Esophagus muscularis mucosa (tissue), 4 donors: ENCODE results near the gene RTN4. TPM values are rescaled to one million over a fixed set of nuclear protein-coding genes. Genes with fewer than 3 reads are reported as not detected.
A peak's percentile ranks its signal among the peaks of the same experiment; 100 is the strongest.

Experiments
- DNase-seq: peaks from one replicate; pipeline ENCODE4 v3.0.0-alpha.2; 2017; ENCODE audit errors: extremely low spot score
- H3K27ac ChIP-seq, 4 donors: fragments of 200-600 bp; sonication (generic); replicated peaks in 1 of 4; 1 replicate in 3 of 4; 2 replicates in 1 of 4; pipeline ENCODE4 v1.5.1; 2016 to 2019; ENCODE audit warnings: mild to moderate bottlenecking in 1 of 4
- H3K27me3 ChIP-seq, 4 donors: fragments of 200-600 bp; sonication (generic); one replicate each; pipeline versions ENCODE4 v1.5.1 to v1.6.0; 2016 to 2019
- H3K36me3 ChIP-seq, 4 donors: fragments of 200-600 bp; sonication (generic); one replicate each; pipeline ENCODE4 v1.5.1; 2016 to 2019
- H3K4me1 ChIP-seq, 4 donors: fragments of 200-600 bp; sonication (generic); one replicate each; pipeline ENCODE4 v1.5.1; 2016 to 2019
- H3K4me3 ChIP-seq, 4 donors: fragments of 200-600 bp; sonication (generic); 1 replicate in 2 of 4; 2 replicates in 2 of 4; pipeline ENCODE4 v1.5.1; 2016 to 2019; ENCODE audit warnings: mild to moderate bottlenecking in 4 of 4, moderate library complexity in 1 of 4
- H3K9me3 ChIP-seq, 4 donors: fragments of 200-600 bp; sonication (generic); 1 replicate in 3 of 4; 2 replicates in 1 of 4; pipeline ENCODE4 v1.5.1; 2016 to 2019
- CTCF ChIP-seq, 3 experiments: fragments of 200-600 bp in 2 of 3; fragments of 450-650 bp in 1 of 3; sonication (generic) in 2 of 3; IDR thresholded peaks; one replicate each; pipeline ENCODE4 v1.5.1; 2017 to 2019; ENCODE audit warnings: antibody characterized with exemption in 3 of 3, mild to moderate bottlenecking in 2 of 3, moderate library complexity in 1 of 3
- EP300 ChIP-seq: sonication (generic); formaldehyde crosslinking; IDR thresholded peaks from one replicate; pipeline ENCODE4 v1.6.1; 2017; ENCODE audit warnings: antibody characterized with exemption
- POLR2A ChIP-seq: fragments of 450-650 bp; IDR thresholded peaks from one replicate; pipeline ENCODE4 v1.6.1; 2017; ENCODE audit warnings: antibody characterized with exemption, moderate library complexity, mild to moderate bottlenecking, low read depth
- POLR2AphosphoS5 ChIP-seq, 2 donors: sonication (generic); formaldehyde crosslinking; IDR thresholded peaks; one replicate each; pipeline ENCODE4 v1.6.1; 2017; ENCODE audit warnings: antibody characterized with exemption in 2 of 2
- WGBS: methylation state at CpG from one replicate; pipeline ENCODE4 v1.1.5; 2018; 5-methylcytosine and 5-hydroxymethylcytosine counted together
- intact Hi-C: fragments of 100-400 bp; cut with DNase I; formaldehyde crosslinking; loops from one replicate; pipeline ENCODE4 v1.15.1; 2023
- total RNA-seq, 4 donors: library from RNA; depleted of rRNA; stranded (reverse); fragments of >200 nt; gene quantifications; one replicate each; pipeline versions ENCODE4 v1.1.0 to v1.2.1, GENCODE V29; 2016

The RTN4 gene
- total RNA-seq, 4 donors from 2014 or later, result 214 to 272 (median 251) TPM

- intact Hi-C loops, result loop anchor here (10.0 kb wide), 1 partner anchor 69 kb away; no protein-coding TSS in a partner anchor
Observed at GRCh38 chr2:54975598-54976492, 74.4 kb downstream of the RTN4 start.

GRCh38 chr2:54975175-54975574, 75.1 kb downstream of the RTN4 start:
- Histone ChIP-seq H3K4me3 (no peak overlapping the region), H3K27ac (peak overlapping the region; percentile 4 to 71 (median 51)), H3K27me3 (no peaks in the 10 kb centered on the region), H3K4me1 (peaks cover 31 to 81% (median 79%) of the 10 kb centered on the region in 4 donors), H3K9me3 (no peaks in the 10 kb centered on the region), H3K36me3 (peaks cover 0 to 27% (median 3%) of the 10 kb centered on the region in 4 donors)
- WGBS, result 80% methylated on average over 2 of the region's 2 CpGs
- TF ChIP-seq EP300 (no peak), POLR2AphosphoS5 (IDR thresholded peaks at IDR 0.05) (no peak), CTCF (IDR thresholded peaks at IDR 0.05) (no peak), POLR2A (no peak)
- no peak for DNase-seq
- intact Hi-C loops, result loop anchor here (10.0 kb wide), 1 partner anchor 70 kb away; no protein-coding TSS in a partner anchor

More at GRCh38 chr2:54975598-54976492, 74.4 kb downstream of the RTN4 start:
- no peak overlapping the region for H3K4me3 ChIP-seq
- H3K36me3 ChIP-seq, result peaks cover 0 to 23% (median 3%) of the 10 kb centered on the region in 4 donors
- peaks cover 30 to 88% (median 86%) of the 10 kb centered on the region in 4 donors for H3K4me1 ChIP-seq
- H3K27me3 ChIP-seq, result no peaks in the 10 kb centered on the region
- DNase-seq, result no peak
- TF ChIP-seq EP300 (no peak), POLR2A (no peak), CTCF (IDR thresholded peaks at IDR 0.05) (no peak), POLR2AphosphoS5 (IDR thresholded peaks at IDR 0.05) (no peak)
- no peaks in the 10 kb centered on the region for H3K9me3 ChIP-seq
- 44% methylated on average over 4 of the region's 4 CpGs for WGBS
- H3K27ac ChIP-seq, result peak overlapping the region; percentile 36 to 71 (median 51)

GRCh38 chr2:54969940-54970338, 80.3 kb downstream of the RTN4 start:
- TF ChIP-seq CTCF (IDR thresholded peaks at IDR 0.05), result no peak
- TF ChIP-seq POLR2A, result no peak
- TF ChIP-seq EP300, result no peak
- no peak for TF ChIP-seq POLR2AphosphoS5 (IDR thresholded peaks at IDR 0.05)
- no peak overlapping the region for H3K27ac ChIP-seq
- 90% methylated on average over 7 of the region's 7 CpGs for WGBS
- no peak overlapping the region for H3K4me3 ChIP-seq
- H3K4me1 ChIP-seq, result peaks cover 5 to 45% (median 41%) of the 10 kb centered on the region in 4 donors
- H3K36me3 ChIP-seq, result peaks cover 0 to 45% (median 8%) of the 10 kb centered on the region in 4 donors
- H3K9me3 ChIP-seq, result no peaks in the 10 kb centered on the region
- no peaks in the 10 kb centered on the region for H3K27me3 ChIP-seq
- no peak for DNase-seq
- intact Hi-C loops, result loop anchor here (10.0 kb wide), 1 partner anchor 75 kb away; no protein-coding TSS in a partner anchor

- Histone ChIP-seq H3K4me1 (peaks cover 5 to 41% (median 38%) of the 10 kb centered on the region in 4 donors), H3K27ac (no peak overlapping the region), H3K9me3 (no peaks in the 10 kb centered on the region), H3K4me3 (no peak overlapping the region), H3K27me3 (no peaks in the 10 kb centered on the region), H3K36me3 (peaks cover 0 to 45% (median 8%) of the 10 kb centered on the region in 4 donors)
- intact Hi-C loops, result no loop called here
- DNase-seq, result no peak
- no peak for TF ChIP-seq POLR2AphosphoS5 (IDR thresholded peaks at IDR 0.05)
- no peak for TF ChIP-seq POLR2A
- no peak for TF ChIP-seq CTCF (IDR thresholded peaks at IDR 0.05)
- TF ChIP-seq EP300, result no peak
- 72% methylated on average over 4 of the region's 4 CpGs for WGBS
Observed at GRCh38 chr2:54969295-54969939, 80.8 kb downstream of the RTN4 start.
